GM18526 (cell line): Measurements from ENCODE around the gene ZFP64.

Experiments
- POLR2A ChIP-seq: IDR thresholded peaks from 3 replicates; pipeline ENCODE4 v1.6.1; 2011; ENCODE audit not compliant: insufficient read length; ENCODE audit errors: extremely low read depth

Gene ZFP64

DNA sequence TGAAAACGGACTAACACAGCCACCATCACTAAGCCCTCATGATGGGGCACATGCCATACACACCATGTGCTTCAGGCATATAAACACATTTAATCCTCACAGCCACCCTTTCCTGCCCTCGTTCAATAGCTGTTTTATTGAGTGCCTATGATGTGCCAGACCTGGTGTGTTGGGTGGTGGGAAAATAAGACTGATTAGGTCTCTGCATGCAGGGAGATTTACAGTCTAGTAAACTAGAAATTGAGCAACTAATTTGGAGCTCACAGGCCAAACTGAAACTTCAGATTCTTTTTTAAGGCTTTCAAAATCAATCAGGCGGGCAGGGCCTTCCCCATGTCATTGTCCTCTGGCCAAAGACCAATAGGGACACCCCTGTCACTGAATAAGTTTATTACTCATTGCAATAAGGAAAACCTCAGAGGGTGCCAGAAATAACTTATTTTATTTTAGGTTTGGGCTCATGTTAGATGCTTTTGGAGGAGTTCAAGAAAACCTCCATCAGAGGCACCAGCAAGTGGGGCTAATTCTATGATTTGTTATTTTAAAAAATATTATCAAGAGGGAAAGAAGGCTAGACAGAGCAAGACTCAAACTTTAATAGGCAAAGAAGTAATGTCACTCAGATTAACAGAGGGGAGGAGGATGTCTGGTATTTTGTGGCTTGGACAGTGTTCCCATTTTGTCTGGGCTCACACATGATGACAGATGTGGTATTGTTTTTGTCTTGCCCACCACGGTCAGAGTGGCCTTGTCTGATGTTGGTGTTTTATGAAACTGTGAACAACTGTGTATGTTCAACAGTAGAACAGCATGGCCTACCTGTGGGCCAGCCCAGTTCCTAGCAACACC, 12.0 kb downstream of the ZFP64 start:
- TF ChIP-seq POLR2A: no peak

DNA sequence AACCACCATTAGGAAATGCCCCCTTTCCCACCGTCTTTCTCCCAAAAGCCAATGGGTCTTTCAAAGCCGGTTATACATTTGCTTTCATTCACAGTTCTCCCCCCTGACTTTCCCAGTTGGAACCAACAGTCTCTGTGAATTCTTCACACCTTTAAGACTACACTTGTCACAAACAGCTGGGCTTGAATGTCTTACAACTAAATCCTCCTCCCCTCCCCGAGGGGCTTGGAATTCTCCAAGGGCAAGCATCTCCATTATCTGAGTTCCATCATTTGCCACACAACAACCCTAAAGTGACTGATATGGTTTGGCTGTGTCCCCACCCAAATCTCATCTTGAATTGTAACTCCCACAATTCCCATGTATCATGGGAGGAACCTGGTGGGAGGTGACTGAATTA, 12.9 kb downstream of the ZFP64 start:
- TF ChIP-seq POLR2A: no peak

DNA sequence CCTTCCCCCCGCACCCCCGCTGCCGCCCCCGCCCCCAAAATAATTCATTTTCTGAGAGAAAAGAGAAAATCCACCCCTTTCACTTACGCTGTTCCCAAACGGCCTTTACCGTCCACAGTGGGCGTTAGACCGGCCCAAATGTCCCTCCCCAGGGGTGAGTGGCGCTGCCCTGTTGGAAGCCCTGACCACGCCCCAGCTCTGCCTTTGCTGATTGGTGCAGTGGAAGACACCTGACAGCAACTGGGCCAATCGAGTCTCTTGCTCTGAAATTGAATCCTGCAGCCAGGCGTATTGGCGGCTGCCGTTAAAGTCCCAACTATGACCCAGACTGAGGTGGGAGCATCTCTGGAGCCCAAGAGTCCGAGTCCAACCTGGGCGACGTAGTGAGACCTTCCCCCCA, 15.7 kb downstream of the ZFP64 start:
- no peak for TF ChIP-seq POLR2A

DNA sequence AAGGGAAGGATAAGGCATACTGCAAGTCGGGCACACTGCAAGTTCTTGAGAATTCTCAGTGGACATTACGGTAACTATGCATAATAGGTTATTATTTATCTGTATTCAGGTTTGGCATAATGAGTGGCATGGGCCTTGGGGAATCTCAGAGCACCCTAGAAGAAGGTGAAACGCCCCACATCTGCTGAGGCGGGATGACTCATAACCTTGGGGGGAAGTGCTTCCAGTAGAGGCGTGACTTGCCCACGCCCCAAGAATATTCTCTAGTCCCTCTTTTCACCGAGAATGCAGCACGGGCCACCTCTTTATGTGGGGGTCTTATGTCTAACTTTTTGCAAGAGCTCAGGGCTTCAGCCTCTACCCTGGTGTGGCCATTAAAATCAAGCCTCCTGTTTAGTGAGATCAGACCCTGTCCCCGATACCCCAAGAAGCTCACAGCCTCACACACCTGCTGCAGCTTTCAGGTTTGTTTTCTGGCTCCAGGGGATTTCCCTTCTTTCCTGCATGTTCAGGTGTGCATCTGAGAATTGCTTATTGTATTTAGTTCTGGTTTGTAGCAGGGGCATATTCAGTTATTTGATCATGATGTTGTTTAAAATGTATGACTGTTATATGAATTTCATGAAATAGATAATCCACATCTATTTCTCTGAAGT, 19.1 kb downstream of the ZFP64 start:
- TF ChIP-seq POLR2A: no peak

DNA sequence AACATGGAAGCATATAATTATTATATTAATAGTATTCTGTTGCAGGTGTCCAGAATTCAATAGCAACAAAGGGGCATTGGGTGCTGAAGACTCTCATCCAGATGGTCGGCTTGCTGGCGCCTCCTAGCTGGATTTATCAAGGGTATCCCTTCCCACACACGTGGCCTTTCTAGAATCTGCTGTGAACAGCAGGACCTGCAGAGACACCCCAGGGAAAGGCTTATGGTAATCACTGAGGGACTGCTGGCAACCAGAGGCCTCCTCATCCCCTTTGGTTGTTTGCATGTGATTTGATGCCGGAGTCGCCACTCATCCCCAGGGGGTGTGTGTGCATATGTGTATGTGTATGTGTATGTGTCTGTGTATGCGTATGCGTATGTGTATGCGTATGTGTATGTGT, 20.6 kb downstream of the ZFP64 start:
- TF ChIP-seq POLR2A: no peak

DNA sequence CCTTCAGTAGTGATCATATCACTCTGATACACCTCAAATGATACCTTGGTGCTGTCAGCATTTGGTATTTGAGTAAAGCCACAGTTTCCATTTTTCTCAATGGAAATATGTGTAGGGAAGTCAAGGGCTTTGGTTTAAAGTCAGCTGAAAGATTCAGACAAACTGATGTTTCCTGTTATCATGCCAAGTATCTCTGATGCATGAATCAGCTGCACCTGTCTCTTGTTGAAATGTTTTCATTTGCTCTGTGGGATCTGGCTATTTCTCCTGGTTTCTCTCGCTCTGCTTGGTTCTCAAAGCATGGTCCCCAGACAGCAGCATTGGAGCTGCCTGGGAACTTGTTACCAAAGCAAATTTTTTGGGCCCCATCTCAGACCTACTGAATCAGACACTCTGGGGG, 23.5 kb downstream of the ZFP64 start:
- TF ChIP-seq POLR2A: no peak

DNA sequence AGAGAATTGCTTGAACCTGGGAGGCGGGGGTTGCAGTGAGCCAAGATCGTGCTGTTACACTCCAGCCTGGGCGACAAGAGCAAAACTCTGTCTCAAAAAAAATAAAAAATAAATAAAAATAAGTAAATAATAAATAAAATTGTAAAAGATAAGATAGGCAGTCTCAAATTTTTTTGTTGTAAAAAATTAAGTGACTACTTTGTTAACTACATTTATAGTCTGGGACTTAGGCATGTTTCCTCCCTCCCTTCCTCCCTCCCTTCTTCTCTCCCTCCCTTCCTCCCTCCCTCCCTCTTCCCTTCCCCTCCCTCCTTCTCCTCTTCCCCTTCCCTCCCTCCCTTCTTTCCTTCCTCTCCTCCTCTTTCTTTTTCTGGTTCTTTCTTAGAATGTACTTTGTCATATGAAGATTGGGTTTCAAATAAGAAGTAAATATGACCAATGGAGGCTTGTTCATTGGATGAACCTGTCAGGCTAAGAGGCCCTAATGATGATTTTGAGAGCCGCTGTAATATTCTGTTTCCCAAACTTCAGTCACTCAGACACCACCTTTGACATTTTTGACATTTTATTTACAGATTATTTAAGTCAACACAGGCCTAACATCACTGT, 24.2 kb downstream of the ZFP64 start:
- no peak for TF ChIP-seq POLR2A

DNA sequence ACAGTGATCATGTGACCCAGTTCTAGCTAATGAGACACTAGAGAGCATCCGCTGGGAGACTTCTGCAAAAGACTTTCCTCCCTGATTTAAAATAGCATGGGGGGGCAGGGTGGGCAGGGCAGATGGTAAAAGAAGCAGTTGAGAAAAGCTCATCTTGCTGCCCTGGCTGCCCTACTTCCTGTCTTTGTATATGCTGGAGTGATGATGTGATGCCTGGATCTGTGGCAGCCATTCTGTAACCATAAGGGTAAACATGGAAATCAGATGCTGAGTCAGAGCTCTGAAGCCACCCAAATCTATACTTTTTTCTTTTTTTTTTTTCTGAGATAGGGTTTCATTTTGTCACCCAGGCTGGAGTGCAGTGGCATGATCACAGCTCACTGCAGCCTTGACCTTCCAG, 25.4 kb downstream of the ZFP64 start:
- TF ChIP-seq POLR2A: no peak

DNA sequence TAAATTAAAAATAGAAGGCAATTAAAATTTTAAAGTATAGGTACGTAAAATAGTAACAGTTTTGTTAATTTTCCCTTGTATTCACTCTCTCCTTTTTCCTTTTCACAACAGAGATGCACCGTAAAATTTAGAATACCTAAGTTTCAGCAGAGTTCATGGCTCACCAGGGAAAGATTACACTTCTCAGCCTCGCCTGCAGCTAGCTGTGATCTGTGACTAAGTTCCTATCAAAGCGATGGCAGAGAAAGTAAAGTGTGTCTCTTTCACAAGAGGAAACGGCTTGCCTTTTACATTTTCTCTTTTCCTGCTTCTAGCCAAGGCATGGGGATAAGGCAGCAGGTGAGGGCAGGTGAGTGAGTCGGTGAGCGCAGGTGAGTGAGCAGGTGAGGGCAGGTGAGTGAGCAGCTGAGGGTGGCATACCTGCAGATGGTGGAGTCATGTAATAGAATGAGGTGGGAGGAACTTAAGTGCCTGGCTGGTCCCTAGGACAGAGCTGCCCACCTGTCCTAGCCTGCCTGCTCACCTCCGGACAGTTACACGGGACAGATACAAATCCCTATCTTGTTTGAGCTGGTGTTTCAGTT, 30.9 kb downstream of the ZFP64 start:
- TF ChIP-seq POLR2A: no peak

DNA sequence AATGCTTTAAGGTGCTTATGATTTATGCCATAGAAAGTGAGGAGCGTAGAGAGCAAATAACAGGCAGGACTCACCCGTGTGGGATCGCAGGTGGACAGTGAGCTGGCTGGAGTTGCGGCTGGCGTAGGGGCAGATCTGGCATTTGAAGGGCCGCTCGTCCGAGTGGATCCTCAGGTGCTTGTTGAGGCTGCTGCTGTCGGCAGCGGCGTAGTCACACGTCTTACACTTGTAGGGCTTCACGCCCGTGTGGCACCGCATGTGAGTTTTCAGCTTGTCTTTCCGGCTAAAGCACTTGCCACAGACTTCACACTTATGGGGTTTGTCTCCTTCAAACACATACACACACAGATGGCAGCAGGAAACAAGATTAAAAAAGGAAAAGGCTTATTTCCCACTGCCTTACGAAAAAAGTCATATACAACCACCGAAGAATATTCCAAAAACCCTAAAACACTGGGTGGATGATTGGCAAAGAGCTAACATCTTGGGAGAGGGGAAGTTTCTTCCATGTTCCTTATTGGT, 31.5 kb downstream of the ZFP64 start:
- no peak for TF ChIP-seq POLR2A

DNA sequence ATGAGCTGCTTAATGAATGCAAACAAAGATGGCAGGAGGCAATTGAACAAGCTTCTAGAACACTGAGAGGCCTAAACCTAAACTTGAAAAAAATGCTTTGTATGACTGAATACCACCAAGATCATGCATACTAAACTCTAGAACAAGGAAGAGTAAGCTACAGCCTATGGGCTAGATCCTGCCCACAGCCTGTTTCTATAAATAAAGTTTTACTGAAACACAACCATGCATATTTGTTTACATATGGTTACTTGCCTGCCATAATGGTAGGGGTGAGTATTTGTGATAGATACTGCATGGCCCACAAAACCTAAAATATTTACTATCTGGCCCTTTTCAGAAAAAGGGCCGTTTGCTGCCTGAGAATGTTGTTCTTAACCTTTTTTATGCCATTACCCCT, 37.0 kb downstream of the ZFP64 start:
- TF ChIP-seq POLR2A: no peak

DNA sequence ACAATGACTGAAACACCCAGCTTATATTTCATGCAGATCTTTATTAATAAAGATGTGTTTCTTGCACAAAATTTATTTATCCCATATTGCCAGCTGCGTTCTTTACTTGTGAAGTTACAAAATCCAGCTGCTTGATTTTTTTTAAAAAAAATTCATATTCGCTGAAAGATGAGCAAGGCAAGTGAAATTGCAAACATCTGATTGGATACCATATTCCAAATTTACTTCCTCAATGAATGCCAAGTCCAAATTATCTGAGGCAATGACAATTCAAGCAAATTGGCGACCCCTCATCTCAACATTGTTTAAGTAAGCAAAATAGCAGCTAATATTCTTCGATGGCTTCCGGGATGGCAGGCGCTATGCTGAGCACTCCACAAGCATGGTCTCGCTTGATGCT, 37.7 kb downstream of the ZFP64 start:
- TF ChIP-seq POLR2A: no peak

DNA sequence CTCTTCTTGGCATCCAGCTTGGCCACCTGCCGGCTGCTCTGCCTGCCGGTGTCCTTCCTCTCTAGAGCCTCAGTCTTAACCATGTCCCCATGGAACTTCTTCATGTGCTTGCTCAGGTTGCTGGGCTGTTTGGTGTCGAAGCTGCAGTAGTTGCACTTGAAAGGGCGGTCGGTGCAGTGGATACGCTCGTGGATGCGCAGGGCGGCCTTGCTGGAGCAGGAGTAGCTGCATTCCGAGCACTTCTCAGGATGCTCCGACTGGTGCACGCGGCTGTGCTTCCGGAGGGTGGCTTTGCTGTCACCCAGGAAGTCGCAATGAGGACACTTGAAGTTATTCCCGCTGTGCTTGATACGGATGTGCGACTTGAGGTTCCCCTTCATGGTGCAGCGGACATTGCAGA, 38.7 kb downstream of the ZFP64 start:
- TF ChIP-seq POLR2A: no peak

DNA sequence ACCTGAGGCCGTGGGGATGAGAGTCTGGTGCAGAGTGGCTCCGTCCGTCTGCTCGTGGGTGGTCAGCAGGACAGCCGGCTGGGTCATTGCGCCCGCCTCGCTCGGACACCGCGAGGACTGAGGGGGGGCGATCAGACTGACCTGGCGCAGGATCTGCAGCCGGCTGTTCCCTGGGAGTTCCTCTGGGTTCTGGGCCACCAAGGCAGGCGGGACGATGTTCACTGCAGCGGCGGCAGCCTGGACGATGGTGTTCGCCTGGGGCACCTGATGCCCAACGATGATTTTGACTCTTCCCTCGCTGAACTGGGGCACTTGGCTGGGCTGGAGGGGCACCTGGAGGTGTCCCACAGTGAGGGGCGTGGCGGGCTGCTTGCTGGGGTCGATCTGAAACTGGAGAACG, 39.2 kb downstream of the ZFP64 start:
- no peak for TF ChIP-seq POLR2A

DNA sequence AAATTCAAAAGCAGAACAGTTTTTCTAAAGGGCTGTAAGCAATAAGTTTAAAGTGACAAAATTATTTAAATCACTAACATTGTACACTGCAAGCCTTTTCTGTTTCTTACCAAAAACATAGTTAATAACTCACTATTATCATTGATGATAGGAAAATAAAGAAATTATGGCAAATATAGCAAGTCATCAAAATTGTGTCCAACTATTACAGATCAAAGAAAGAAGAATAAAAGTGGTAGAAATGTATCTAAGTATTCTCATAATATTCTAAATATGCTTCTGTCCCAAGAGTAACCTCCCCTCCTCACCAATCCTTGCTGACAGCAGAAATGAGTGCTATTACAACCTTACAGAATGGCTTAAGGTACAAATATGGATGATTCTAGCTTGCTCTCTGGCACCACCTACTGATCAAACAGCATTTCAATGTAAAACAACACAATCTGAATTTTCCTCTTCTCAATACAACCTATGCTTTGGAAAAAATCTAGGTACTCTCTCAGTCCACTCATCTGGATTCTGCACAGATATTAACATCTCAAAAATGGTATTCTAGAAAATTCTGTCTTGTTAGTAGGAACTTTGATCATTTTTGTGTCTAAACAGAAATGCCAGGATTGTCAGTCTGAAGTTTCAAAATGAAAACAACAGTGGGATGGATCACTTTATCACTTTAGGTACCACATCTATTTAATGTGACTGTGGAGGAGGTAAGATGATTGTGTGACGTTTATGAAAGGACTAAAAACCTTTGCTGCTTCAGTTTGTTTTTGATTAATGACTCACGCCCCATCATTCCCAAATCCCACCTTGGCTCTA, 40.9 kb downstream of the ZFP64 start:
- TF ChIP-seq POLR2A: no peak
